H1 (cell line): ENCODE measurements around the gene LCE3B. TPM values are rescaled to one million over a fixed set of nuclear protein-coding genes. Genes with fewer than 3 reads are reported as not detected.

ENCODE experiments used
- NANOG ChIP-seq: IDR thresholded peaks from 2 replicates; pipeline ENCODE4 v1.6.1; 2011; ENCODE audit warnings: low read length, low read depth, mild to moderate bottlenecking, inconsistent platforms; ENCODE audit not compliant: insufficient read depth, poor library complexity, severe bottlenecking
- PHF8 ChIP-seq: fragments of 200-600 bp; sonication (generic); conservative IDR thresholded peaks from 2 replicates; pipeline ENCODE4 v1.7.1; 2012; ENCODE audit warnings: low read depth, mild to moderate bottlenecking, inconsistent platforms, low read length, moderate library complexity
- RBBP5 ChIP-seq: IDR thresholded peaks from 2 replicates; pipeline ENCODE4 v1.7.1; 2012; ENCODE audit warnings: low read depth, mild to moderate bottlenecking, inconsistent platforms, low read length, moderate library complexity, borderline replicate concordance
- TAF7 ChIP-seq: optimal IDR thresholded peaks from 2 replicates; pipeline ENCODE3; 2011; ENCODE audit warnings: low read depth, mild to moderate bottlenecking, inconsistent platforms, low read length, moderate library complexity, borderline replicate concordance
- polyA plus RNA-seq, 7 experiments: library from polyadenylated mRNA; depleted of rRNA in 3 of 7; stranded (reverse) in 5 of 7; unstranded in 2 of 7; fragments of >200 nt in 5 of 7; fragments of 200-250 nt in 2 of 7; gene quantifications; 1 replicate in 5 of 7; 2 replicates in 1 of 7; 4 replicates in 1 of 7; pipeline versions ENCODE4 v1.2.1 to v1.2.3, GENCODE V29; 2011 to 2013; ENCODE audit warnings: missing spikeins in 2 of 7, mixed read lengths in 2 of 7
- total RNA-seq: library from RNA; stranded (reverse); fragmentation: NEBNext Ultra II Directional; extraction: Animal tissue kit (Norgen Biotek cat#: 25700); gene quantifications from 2 replicates; pipeline ENCODE4 v1.2.1, GENCODE V29; 2021

The LCE3B gene
- total and polyA plus RNA-seq, 2 of the 8 experiments (the other 6 are each of a cell fraction or from before 2014, with no cell fraction given) = not detected

DNA sequence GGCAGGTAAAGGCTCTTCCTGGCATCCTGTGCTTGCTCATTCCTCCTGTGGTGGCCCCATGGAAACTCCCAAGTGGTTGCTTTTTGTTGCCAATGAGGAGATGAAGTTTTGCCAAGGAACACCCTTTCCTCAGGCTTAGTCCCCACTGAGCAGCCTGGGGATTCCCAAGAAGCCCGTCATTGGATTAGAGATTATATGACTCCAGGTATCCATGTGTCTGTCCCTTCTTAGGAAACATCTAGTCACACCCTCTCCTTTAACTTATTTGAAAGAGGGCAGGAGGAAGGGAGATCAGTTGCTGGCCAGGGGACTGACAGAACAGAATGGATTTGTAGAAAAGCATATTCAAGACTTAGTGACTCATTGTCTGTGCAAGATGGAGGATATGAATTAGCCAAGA, 13.1 kb downstream of the LCE3B start (continued):
- TF ChIP-seq NANOG (no peak), PHF8 (no peak), TAF7 (no peak), RBBP5 (no peak)
